ENCODE results near the gene WIPI1. TPM values are rescaled to one million over a fixed set of nuclear protein-coding genes. Genes with fewer than 3 reads are reported as not detected.

WIPI1 gene
- total RNA-seq, 4 donors from 2014 or later: 23.0 to 32.2 (median 25.5) TPM

- no peak overlapping the region for H3K27ac ChIP-seq
- no peak for TF ChIP-seq CTCF (IDR thresholded peaks at IDR 0.05)
- TF ChIP-seq POLR2A (IDR thresholded peaks at IDR 0.05): no peak
- no peak for DNase-seq
- peaks cover 9 to 37% (median 25%) of the 10 kb centered on the region in 3 donors for H3K4me1 ChIP-seq
- WGBS, 2 donors: 33 to 45% methylated on average over 6 of the region's 6 CpGs
- no peaks in the 10 kb centered on the region for H3K27me3 ChIP-seq
- intact Hi-C loops (cut with DNase I): no loop called here
- H3K36me3 ChIP-seq: peaks cover 7 to 48% (median 9%) of the 10 kb centered on the region in 3 donors
- H3K9me3 ChIP-seq: no peaks in the 10 kb centered on the region
- no peak overlapping the region for H3K4me3 ChIP-seq
Observed at GRCh38 chr17:68452724-68453290, 4.5 kb downstream of the WIPI1 start.

- Histone ChIP-seq H3K9me3 (no peaks in the 10 kb centered on the region), H3K27me3 (no peaks in the 10 kb centered on the region), H3K36me3 (peaks cover 7 to 58% (median 13%) of the 10 kb centered on the region in 3 donors), H3K4me3 (no peak overlapping the region), H3K27ac (no peak overlapping the region), H3K4me1 (peaks cover 8 to 34% (median 25%) of the 10 kb centered on the region in 3 donors)
- TF ChIP-seq CTCF (IDR thresholded peaks at IDR 0.05) (no peak), POLR2A (IDR thresholded peaks at IDR 0.05) (no peak)
- DNase-seq: no peak
- intact Hi-C loops (cut with DNase I): no loop called here
- 73 to 83% methylated on average over 5 of the region's 5 CpGs for WGBS, 2 donors
Observed at GRCh38 chr17:68451670-68452354, 5.5 kb downstream of the WIPI1 start.

GRCh38 chr17:68450801-68451200 lies 6.5 kb downstream of the WIPI1 start:
- Histone ChIP-seq H3K27ac (no peak overlapping the region), H3K9me3 (no peaks in the 10 kb centered on the region), H3K36me3 (peaks cover 7 to 68% (median 13%) of the 10 kb centered on the region in 3 donors), H3K4me3 (no peak overlapping the region), H3K4me1 (peaks cover 0 to 24% (median 16%) of the 10 kb centered on the region in 3 donors), H3K27me3 (no peaks in the 10 kb centered on the region)
- no peak for DNase-seq
- TF ChIP-seq POLR2A (IDR thresholded peaks at IDR 0.05): no peak
- TF ChIP-seq CTCF (IDR thresholded peaks at IDR 0.05): no peak
- 90 to 92% methylated on average over 5 to 9 of the region's 14 CpGs for WGBS, 2 donors
- intact Hi-C loops (cut with DNase I): no loop called here

GRCh38 chr17:68450391-68450790 lies 6.9 kb downstream of the WIPI1 start:
- no peak for TF ChIP-seq CTCF (IDR thresholded peaks at IDR 0.05)
- no peak for TF ChIP-seq POLR2A (IDR thresholded peaks at IDR 0.05)
- peaks cover 0 to 20% (median 12%) of the 10 kb centered on the region in 3 donors for H3K4me1 ChIP-seq
- no peaks in the 10 kb centered on the region for H3K27me3 ChIP-seq
- peaks cover 7 to 71% (median 13%) of the 10 kb centered on the region in 3 donors for H3K36me3 ChIP-seq
- H3K27ac ChIP-seq: no peak overlapping the region
- DNase-seq: no peak
- 76 to 81% methylated on average over 4 to 6 of the region's 8 CpGs for WGBS, 2 donors
- intact Hi-C loops (cut with DNase I): no loop called here
- no peaks in the 10 kb centered on the region for H3K9me3 ChIP-seq
- no peak overlapping the region for H3K4me3 ChIP-seq

GRCh38 chr17:68449021-68449739 lies 8.1 kb downstream of the WIPI1 start:
- TF ChIP-seq POLR2A (IDR thresholded peaks at IDR 0.05): no peak
- TF ChIP-seq CTCF (IDR thresholded peaks at IDR 0.05): no peak
- 93% methylated on average over 13 of the region's 13 CpGs for WGBS, 2 donors
- Histone ChIP-seq H3K36me3 (peaks cover 7 to 73% (median 13%) of the 10 kb centered on the region in 3 donors), H3K4me1 (peaks cover 0 to 12% (median 10%) of the 10 kb centered on the region in 3 donors), H3K27ac (no peak overlapping the region), H3K9me3 (no peaks in the 10 kb centered on the region), H3K27me3 (no peaks in the 10 kb centered on the region), H3K4me3 (no peak overlapping the region)
- intact Hi-C loops (cut with DNase I): no loop called here
- no peak for DNase-seq
